ENCODE results near the gene SREBF2.
"Not testable (repeated sequence)": the region's sequence is repeated elsewhere in the genome, so short reads cannot be mapped to it uniquely, and the experiment has no call there.

Gene SREBF2

GRCh38 chr22:41862530-41863266 lies 29.8 kb downstream of the SREBF2 start:
- Histone ChIP-seq H3K4me3 (ENCODE audit: low read length) (no peak overlapping the region), H3K36me3 (ENCODE audit: insufficient read depth, low read length) (peaks cover 31% of the 10 kb centered on the region), H3K9me3 (ENCODE audit: low read length) (no peaks in the 10 kb centered on the region), H3K27me3 (ENCODE audit: insufficient read depth, low read length) (no peaks in the 10 kb centered on the region), H2AFZ (ENCODE audit: low read depth, low read length) (no peak overlapping the region), H3K4me1 (ENCODE audit: insufficient read depth, low read length) (no peaks in the 10 kb centered on the region)

DNA sequence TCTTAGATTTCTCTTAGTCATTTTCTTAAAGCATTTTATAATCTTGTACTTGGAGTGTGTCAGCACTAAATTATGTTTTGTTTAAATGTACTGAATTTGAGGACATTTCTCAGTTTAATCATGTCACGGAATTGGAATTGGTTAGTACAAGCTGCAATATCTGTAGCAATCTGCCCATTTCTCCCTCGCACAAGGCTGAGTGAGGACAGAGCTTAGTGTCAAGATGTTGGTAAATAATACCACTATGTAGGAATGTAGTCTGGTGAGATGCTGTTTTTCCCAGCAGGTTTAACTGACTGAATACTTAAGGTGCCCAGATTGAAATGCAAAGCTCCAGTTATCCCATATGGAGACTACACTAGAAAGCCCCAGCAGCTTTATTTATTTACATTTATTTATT lies 30.6 kb downstream of the SREBF2 start:
- Histone ChIP-seq H3K4me3 (ENCODE audit: low read length) (no peak overlapping the region), H3K27me3 (ENCODE audit: insufficient read depth, low read length) (no peaks in the 10 kb centered on the region), H3K4me1 (ENCODE audit: insufficient read depth, low read length) (no peaks in the 10 kb centered on the region), H3K9me3 (ENCODE audit: low read length) (no peaks in the 10 kb centered on the region), H2AFZ (ENCODE audit: low read depth, low read length) (no peak overlapping the region), H3K36me3 (ENCODE audit: insufficient read depth, low read length) (peaks cover 32% of the 10 kb centered on the region)

GRCh38 chr22:41868556-41868955 lies 35.7 kb downstream of the SREBF2 start:
- Histone ChIP-seq H3K9me3 (ENCODE audit: low read length) (no peaks in the 10 kb centered on the region), H3K27me3 (ENCODE audit: insufficient read depth, low read length) (no peaks in the 10 kb centered on the region), H2AFZ (ENCODE audit: low read depth, low read length) (no peak overlapping the region), H3K4me1 (ENCODE audit: insufficient read depth, low read length) (no peaks in the 10 kb centered on the region), H3K4me3 (ENCODE audit: low read length) (no peak overlapping the region), H3K36me3 (ENCODE audit: insufficient read depth, low read length) (peaks cover 69% of the 10 kb centered on the region)

DNA sequence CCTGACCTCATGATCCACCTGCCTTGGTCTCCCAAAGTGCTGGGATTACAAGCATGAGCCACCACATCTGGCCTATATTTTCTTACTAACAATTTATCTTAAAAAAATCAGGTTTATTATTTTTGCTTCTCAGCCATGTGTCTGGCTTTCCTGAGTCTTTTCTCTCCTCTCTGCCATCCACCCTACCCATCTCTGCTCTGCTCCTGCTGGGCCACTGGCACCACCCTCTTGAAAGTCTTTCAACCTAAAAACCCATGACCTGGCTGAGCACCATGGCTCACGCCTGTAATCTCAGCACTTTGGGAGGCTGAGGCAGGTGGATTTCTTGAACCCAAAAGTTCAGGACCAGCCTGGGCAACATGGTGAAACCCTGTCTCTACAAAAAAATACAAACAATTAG lies 37.2 kb downstream of the SREBF2 start:
- H3K27me3 ChIP-seq (ENCODE audit: insufficient read depth, low read length); H2AFZ ChIP-seq (ENCODE audit: low read depth, low read length); H3K9me3 ChIP-seq (ENCODE audit: low read length); H3K4me3 ChIP-seq (ENCODE audit: low read length); H3K4me1 ChIP-seq (ENCODE audit: insufficient read depth, low read length): not testable (repeated sequence)
- peaks cover 80% of the 10 kb centered on the region for H3K36me3 ChIP-seq (ENCODE audit: insufficient read depth, low read length)

GRCh38 chr22:41870786-41871185 lies 37.9 kb downstream of the SREBF2 start:
- H3K27me3 ChIP-seq (ENCODE audit: insufficient read depth, low read length) = no peaks in the 10 kb centered on the region
- H2AFZ ChIP-seq (ENCODE audit: low read depth, low read length) = no peak overlapping the region
- no peaks in the 10 kb centered on the region for H3K4me1 ChIP-seq (ENCODE audit: insufficient read depth, low read length)
- peaks cover 82% of the 10 kb centered on the region for H3K36me3 ChIP-seq (ENCODE audit: insufficient read depth, low read length)
- H3K9me3 ChIP-seq (ENCODE audit: low read length) = no peaks in the 10 kb centered on the region
- no peak overlapping the region for H3K4me3 ChIP-seq (ENCODE audit: low read length)

- peaks cover 86% of the 10 kb centered on the region for H3K36me3 ChIP-seq (ENCODE audit: insufficient read depth, low read length)
- no peaks in the 10 kb centered on the region for H3K4me1 ChIP-seq (ENCODE audit: insufficient read depth, low read length)
- no peaks in the 10 kb centered on the region for H3K9me3 ChIP-seq (ENCODE audit: low read length)
- H3K4me3 ChIP-seq (ENCODE audit: low read length) = no peak overlapping the region
- H3K27me3 ChIP-seq (ENCODE audit: insufficient read depth, low read length) = no peaks in the 10 kb centered on the region
- H2AFZ ChIP-seq (ENCODE audit: low read depth, low read length) = no peak overlapping the region
Observed at GRCh38 chr22:41873391-41873790, 40.5 kb downstream of the SREBF2 start.

- no peaks in the 10 kb centered on the region for H3K27me3 ChIP-seq (ENCODE audit: insufficient read depth, low read length)
- H3K4me3 ChIP-seq (ENCODE audit: low read length) = no peak overlapping the region
- H3K4me1 ChIP-seq (ENCODE audit: insufficient read depth, low read length) = no peaks in the 10 kb centered on the region
- peaks cover 86% of the 10 kb centered on the region for H3K36me3 ChIP-seq (ENCODE audit: insufficient read depth, low read length)
- H3K9me3 ChIP-seq (ENCODE audit: low read length) = no peaks in the 10 kb centered on the region
- no peak overlapping the region for H2AFZ ChIP-seq (ENCODE audit: low read depth, low read length)
Observed at GRCh38 chr22:41874090-41874489, 41.2 kb downstream of the SREBF2 start.

DNA sequence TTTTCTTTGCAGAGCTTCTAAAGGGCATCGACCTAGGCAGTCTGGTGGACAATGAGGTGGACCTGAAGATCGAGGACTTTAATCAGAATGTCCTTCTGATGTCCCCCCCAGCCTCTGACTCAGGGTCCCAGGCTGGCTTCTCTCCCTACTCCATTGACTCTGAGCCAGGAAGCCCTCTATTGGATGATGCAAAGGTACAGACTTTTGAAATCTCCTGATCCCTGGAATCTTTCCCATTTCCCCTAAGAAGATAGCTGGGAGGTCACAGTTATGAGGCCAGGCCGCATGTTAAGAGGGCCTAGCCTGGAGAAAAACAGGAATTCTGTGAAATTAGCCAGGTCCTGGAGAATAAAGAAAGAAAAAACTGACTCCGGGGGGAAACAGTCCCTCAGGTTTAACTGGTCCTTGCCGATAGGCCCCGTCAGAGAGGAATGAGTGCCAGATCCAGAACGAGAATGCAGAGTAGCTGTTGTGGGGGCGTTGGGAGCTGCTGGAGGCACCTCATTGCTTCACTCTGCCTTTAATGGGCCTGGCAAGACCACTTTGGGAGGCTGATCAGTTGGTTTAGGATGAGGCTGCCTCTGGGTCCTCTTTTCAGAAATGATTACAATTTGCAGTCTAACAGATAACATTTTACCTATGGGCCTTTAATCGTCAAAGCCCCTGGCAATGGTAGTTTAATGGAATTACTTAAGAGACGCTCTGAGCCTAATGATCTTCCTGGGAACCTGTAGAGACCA lies 42.8 kb downstream of the SREBF2 start:
- no peak overlapping the region for H2AFZ ChIP-seq (ENCODE audit: low read depth, low read length)
- H3K9me3 ChIP-seq (ENCODE audit: low read length) = no peaks in the 10 kb centered on the region
- H3K36me3 ChIP-seq (ENCODE audit: insufficient read depth, low read length) = peaks cover 87% of the 10 kb centered on the region
- H3K27me3 ChIP-seq (ENCODE audit: insufficient read depth, low read length) = no peaks in the 10 kb centered on the region
- no peak overlapping the region for H3K4me3 ChIP-seq (ENCODE audit: low read length)
- H3K4me1 ChIP-seq (ENCODE audit: insufficient read depth, low read length) = no peaks in the 10 kb centered on the region

- H3K9me3 ChIP-seq (ENCODE audit: low read length) = no peaks in the 10 kb centered on the region
- H3K4me1 ChIP-seq (ENCODE audit: insufficient read depth, low read length) = no peaks in the 10 kb centered on the region
- no peak overlapping the region for H3K4me3 ChIP-seq (ENCODE audit: low read length)
- H2AFZ ChIP-seq (ENCODE audit: low read depth, low read length) = no peak overlapping the region
- peaks cover 87% of the 10 kb centered on the region for H3K36me3 ChIP-seq (ENCODE audit: insufficient read depth, low read length)
- H3K27me3 ChIP-seq (ENCODE audit: insufficient read depth, low read length) = no peaks in the 10 kb centered on the region
Observed at GRCh38 chr22:41876275-41876674, 43.4 kb downstream of the SREBF2 start.

GRCh38 chr22:41876675-41877074 lies 43.8 kb downstream of the SREBF2 start:
- no peaks in the 10 kb centered on the region for H3K27me3 ChIP-seq (ENCODE audit: insufficient read depth, low read length)
- no peak overlapping the region for H3K4me3 ChIP-seq (ENCODE audit: low read length)
- H3K36me3 ChIP-seq (ENCODE audit: insufficient read depth, low read length) = peaks cover 87% of the 10 kb centered on the region
- no peak overlapping the region for H2AFZ ChIP-seq (ENCODE audit: low read depth, low read length)
- no peaks in the 10 kb centered on the region for H3K9me3 ChIP-seq (ENCODE audit: low read length)
- H3K4me1 ChIP-seq (ENCODE audit: insufficient read depth, low read length) = no peaks in the 10 kb centered on the region

DNA sequence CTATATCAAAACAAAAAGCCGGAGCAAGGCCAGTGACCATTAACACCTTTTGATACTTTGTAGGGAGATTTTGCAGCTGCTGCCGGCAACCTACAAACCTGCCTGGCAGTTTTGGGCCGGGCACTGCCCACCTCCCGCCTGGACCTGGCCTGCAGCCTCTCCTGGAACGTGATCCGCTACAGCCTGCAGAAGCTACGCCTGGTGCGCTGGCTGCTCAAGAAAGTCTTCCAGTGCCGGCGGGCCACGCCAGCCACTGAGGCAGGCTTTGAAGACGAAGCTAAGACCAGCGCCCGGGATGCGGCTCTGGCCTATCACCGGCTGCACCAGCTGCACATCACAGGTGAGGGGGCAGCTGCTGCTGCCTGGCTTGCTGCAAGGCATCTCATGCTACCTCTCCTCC lies 47.7 kb downstream of the SREBF2 start:
- H3K36me3 ChIP-seq (ENCODE audit: insufficient read depth, low read length) = peaks cover 96% of the 10 kb centered on the region
- H2AFZ ChIP-seq (ENCODE audit: low read depth, low read length) = no peak overlapping the region
- H3K27me3 ChIP-seq (ENCODE audit: insufficient read depth, low read length) = no peaks in the 10 kb centered on the region
- no peaks in the 10 kb centered on the region for H3K9me3 ChIP-seq (ENCODE audit: low read length)
- no peak overlapping the region for H3K4me3 ChIP-seq (ENCODE audit: low read length)
- no peaks in the 10 kb centered on the region for H3K4me1 ChIP-seq (ENCODE audit: insufficient read depth, low read length)

DNA sequence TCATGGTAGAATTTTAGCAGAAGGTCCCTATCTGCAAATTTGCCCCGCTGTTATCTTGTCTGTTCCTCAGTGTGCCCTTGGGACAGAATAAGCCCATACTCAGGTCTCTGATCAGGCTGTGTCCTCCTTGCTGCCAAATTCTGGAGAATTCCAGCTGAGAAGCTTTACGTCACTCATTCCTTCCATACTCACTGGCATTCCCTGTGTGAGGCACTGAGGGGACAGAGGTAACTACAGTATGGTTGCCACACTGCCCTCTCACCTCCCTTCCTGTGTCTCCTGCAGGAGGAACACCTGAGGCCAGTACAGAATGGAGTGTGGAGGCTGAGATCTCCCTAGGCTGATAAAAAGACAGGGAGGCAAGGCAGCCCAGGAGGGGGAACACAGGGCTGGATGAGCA lies 50.5 kb downstream of the SREBF2 start:
- Histone ChIP-seq H3K4me3 (ENCODE audit: low read length) (no peak overlapping the region), H3K9me3 (ENCODE audit: low read length) (no peaks in the 10 kb centered on the region), H3K36me3 (ENCODE audit: insufficient read depth, low read length) (peaks cover 94% of the 10 kb centered on the region)

DNA sequence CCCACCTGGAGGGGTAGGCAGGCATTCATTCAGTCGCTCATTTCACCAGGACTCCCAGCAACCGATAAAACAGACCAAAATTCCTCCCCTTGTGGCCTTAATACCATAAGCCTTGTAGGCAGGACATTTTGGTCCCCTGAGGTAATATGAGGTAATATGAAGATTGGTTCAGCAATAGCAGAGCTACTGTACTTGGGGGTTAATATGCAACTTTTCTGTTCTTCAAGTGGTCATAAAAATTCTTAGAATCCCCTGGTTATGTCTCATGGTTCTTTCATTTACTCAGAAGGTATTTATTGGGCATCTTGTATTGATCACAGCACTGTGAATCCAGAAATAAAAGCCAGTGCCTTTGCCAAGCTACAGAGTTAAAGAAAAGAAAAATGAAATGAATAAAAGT lies 52.2 kb downstream of the SREBF2 start:
- peaks cover 93% of the 10 kb centered on the region for H3K36me3 ChIP-seq (ENCODE audit: insufficient read depth, low read length)
- no peak overlapping the region for H3K4me3 ChIP-seq (ENCODE audit: low read length)

More for the DNA sequence above, 50.5 kb downstream of the SREBF2 start:
- no peaks in the 10 kb centered on the region for H3K27me3 ChIP-seq (ENCODE audit: insufficient read depth, low read length)
- H3K4me1 ChIP-seq (ENCODE audit: insufficient read depth, low read length) = no peaks in the 10 kb centered on the region
- no peak overlapping the region for H2AFZ ChIP-seq (ENCODE audit: low read depth, low read length)

More for the DNA sequence above, 52.2 kb downstream of the SREBF2 start:
- Histone ChIP-seq H3K4me1 (ENCODE audit: insufficient read depth, low read length) (no peaks in the 10 kb centered on the region), H2AFZ (ENCODE audit: low read depth, low read length) (no peak overlapping the region), H3K9me3 (ENCODE audit: low read length) (no peaks in the 10 kb centered on the region), H3K27me3 (ENCODE audit: insufficient read depth, low read length) (no peaks in the 10 kb centered on the region)
